Stimulated activated CD4-positive, alpha-beta T cell treated with anti-CD3 and anti-CD28 coated beads, Interleukin-1b, Interleukin-23, amount 100 ng/mL, for 24 hours (primary cell): ENCODE measurements around the gene KRTAP20-1.

ENCODE experiments used
- DNase-seq, 4 experiments: peaks; one replicate each; pipeline ENCODE4 v3.0.0-alpha.2; 2020; ENCODE audit warnings: low read depth in 4 of 4, low spot score in 1 of 4

The KRTAP20-1 gene

DNA sequence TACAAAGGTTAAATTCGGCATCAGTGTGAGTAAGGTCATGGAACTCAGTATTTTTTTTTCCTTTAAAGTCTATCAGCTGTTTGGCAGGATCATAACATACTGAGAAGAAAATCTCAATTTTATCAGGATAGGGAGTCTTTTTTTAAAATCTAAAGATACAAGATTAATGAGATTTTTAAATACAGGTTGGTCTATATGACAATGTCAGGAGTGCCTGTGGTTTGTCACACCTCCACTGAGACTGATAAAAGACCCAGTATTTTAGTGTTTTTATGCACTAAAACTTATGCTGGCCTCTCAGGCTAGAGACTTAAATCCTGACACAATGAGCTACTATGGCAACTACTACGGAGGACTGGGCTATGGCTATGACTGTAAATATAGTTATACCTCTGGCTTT is 26.3 kb downstream of the KRTAP20-1 start, which contains the start of gene KRTAP20-3:
Gene KRTAP20-3 (plus strand): TSS at position 301 of the 400 bp plus-strand sequence.
- DNase-seq: no peak

GRCh38 chr21:30646904-30647414 is 30.7 kb downstream of the KRTAP20-1 start:
- DNase-seq: no peak

DNA sequence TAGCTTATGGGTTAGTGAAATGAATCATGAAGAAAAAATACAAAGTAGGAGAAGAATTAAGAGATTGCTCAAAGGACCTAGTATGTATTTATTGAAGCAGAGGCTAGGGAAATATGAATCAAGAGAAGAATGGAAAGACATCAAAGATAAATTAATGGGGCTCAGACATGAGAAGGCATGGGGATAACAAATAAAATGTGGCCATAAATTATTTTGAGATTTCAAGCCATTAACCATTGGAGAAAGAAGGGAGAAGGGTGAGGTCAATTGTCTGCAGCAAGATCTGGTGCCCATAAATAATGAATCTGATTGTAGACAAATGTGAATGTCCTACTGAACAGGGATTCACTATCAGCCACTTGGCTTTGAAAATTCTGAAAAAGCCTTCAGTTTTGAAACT is 36.7 kb downstream of the KRTAP20-1 start:
- no peak for DNase-seq
